HG03558 (cell line): Measurements from ENCODE around the gene SHC2.

Source experiments
- ATAC-seq: cut with Tn5 transposase; IDR thresholded peaks from one replicate; pipeline ENCODE4 v1.9.1; 2021; ENCODE audit warnings: moderate number of reproducible peaks; ENCODE audit not compliant: unreplicated experiment; ENCODE audit errors: extremely low read depth

Gene SHC2

GRCh38 chr19:409516-410242 is 51.2 kb downstream of the SHC2 start:
- ATAC-seq, result no peak

GRCh38 chr19:408902-409515 is 51.8 kb downstream of the SHC2 start, which contains the start of gene C2CD4C:
TSS of gene C2CD4C (minus strand) at chr19:409147. CDS start at chr19:408361, 786 bp downstream.
- no peak for ATAC-seq

- no peak for ATAC-seq
Measured at GRCh38 chr19:408441-408901, 52.4 kb downstream of the SHC2 start.

GRCh38 chr19:407511-408440 is 53.1 kb downstream of the SHC2 start:
- no peak for ATAC-seq

GRCh38 chr19:406971-407510 is 53.8 kb downstream of the SHC2 start:
- ATAC-seq, result no peak

GRCh38 chr19:406135-406781 is 54.6 kb downstream of the SHC2 start:
- ATAC-seq, result no peak

GRCh38 chr19:405121-405965 is 55.5 kb downstream of the SHC2 start:
- no peak for ATAC-seq

- no peak for ATAC-seq
Measured at GRCh38 chr19:403221-404027, 57.4 kb downstream of the SHC2 start.

GRCh38 chr19:402786-403185 is 58.0 kb downstream of the SHC2 start:
- no peak for ATAC-seq

- no peak for ATAC-seq
Measured at GRCh38 chr19:401866-402511, 58.8 kb downstream of the SHC2 start.

- no peak for ATAC-seq
Measured at GRCh38 chr19:400976-401865, 59.6 kb downstream of the SHC2 start.

- ATAC-seq, result no peak
Measured at GRCh38 chr19:399370-399769, 61.5 kb downstream of the SHC2 start.

- no peak for ATAC-seq
Measured at GRCh38 chr19:398719-399118, 62.1 kb downstream of the SHC2 start.

GRCh38 chr19:397941-398706 is 62.7 kb downstream of the SHC2 start:
- ATAC-seq, result no peak

GRCh38 chr19:397321-397720 is 63.5 kb downstream of the SHC2 start:
- ATAC-seq, result no peak

- no peak for ATAC-seq
Measured at GRCh38 chr19:395467-395866, 65.4 kb downstream of the SHC2 start.
